Left renal pelvis (tissue), 4 donors: ENCODE data around the gene SLC41A3. TPM values are rescaled to one million over a fixed set of nuclear protein-coding genes. Genes with fewer than 3 reads are reported as not detected.
"Not testable (repeated sequence)": the region's sequence is repeated elsewhere in the genome, so short reads cannot be mapped to it uniquely, and the experiment has no call there.

ENCODE experiments used
- DNase-seq, 4 donors: peaks; one replicate each; pipeline ENCODE4 v3.0.0-alpha.2; 2013; ENCODE audit warnings: low read depth in 4 of 4, low spot score in 3 of 4
- polyA plus RNA-seq, 4 donors: library from polyadenylated mRNA; unstranded; fragments of 120-200 nt; gene quantifications; one replicate each; pipeline ENCODE4 v1.2.1, GENCODE V29; 2013; ENCODE audit not compliant: insufficient read length in 4 of 4

The SLC41A3 gene
- polyA plus RNA-seq, 4 donors: 71.9 to 92.4 (median 76.3) TPM

- no peak for DNase-seq
Measured at GRCh38 chr3:126107203-126107939, 23.4 kb upstream of the SLC41A3 start.

- DNase-seq: no peak
Measured at GRCh38 chr3:126106336-126107202, 22.6 kb upstream of the SLC41A3 start.

- DNase-seq: no peak
Measured at GRCh38 chr3:126105691-126106187, 21.8 kb upstream of the SLC41A3 start.

GRCh38 chr3:126104742-126105605 is 21.1 kb upstream of the SLC41A3 start:
- no peak for DNase-seq

- no peak for DNase-seq
Measured at GRCh38 chr3:126104028-126104635, 20.2 kb upstream of the SLC41A3 start.

- DNase-seq: no peak
Measured at GRCh38 chr3:126103121-126104027, 19.4 kb upstream of the SLC41A3 start.

GRCh38 chr3:126102530-126102951 is 18.6 kb upstream of the SLC41A3 start:
- DNase-seq: no peak

GRCh38 chr3:126102011-126102410 is 18.1 kb upstream of the SLC41A3 start:
- no peak for DNase-seq

- DNase-seq: no peak
Measured at GRCh38 chr3:126101521-126101982, 17.6 kb upstream of the SLC41A3 start.

GRCh38 chr3:126100634-126101301 is 16.8 kb upstream of the SLC41A3 start:
- DNase-seq: no peak

GRCh38 chr3:126100269-126100633 is 16.3 kb upstream of the SLC41A3 start:
- DNase-seq: no peak

GRCh38 chr3:126098391-126098858 is 14.5 kb upstream of the SLC41A3 start:
- DNase-seq: no peak

- no peak for DNase-seq
Measured at GRCh38 chr3:126097801-126098200, 13.9 kb upstream of the SLC41A3 start.

- DNase-seq: not testable (repeated sequence)
Measured at GRCh38 chr3:126096274-126096673, 12.3 kb upstream of the SLC41A3 start.

GRCh38 chr3:126092128-126092527 is 8.2 kb upstream of the SLC41A3 start:
- DNase-seq: not testable (repeated sequence)

- DNase-seq: no peak
Measured at GRCh38 chr3:126087552-126088175, 3.7 kb upstream of the SLC41A3 start.

GRCh38 chr3:126085841-126086240 is 1.9 kb upstream of the SLC41A3 start:
- no peak for DNase-seq

- DNase-seq: no peak
Measured at GRCh38 chr3:126085276-126085675, 1.4 kb upstream of the SLC41A3 start.
